Uterus (tissue), 4 donors: Measurements from ENCODE around the gene MTHFSD. TPM values are rescaled to one million over a fixed set of nuclear protein-coding genes. Genes with fewer than 3 reads are reported as not detected.

Experiments
- DNase-seq, 2 donors: peaks; one replicate each; pipeline ENCODE4 v3.0.0-alpha.2; 2019 to 2020
- H3K27ac ChIP-seq, 2 donors: fragments of 200-600 bp; sonication (generic); 1 replicate in 1 of 2; 2 replicates in 1 of 2; pipeline ENCODE4 v1.5.1; 2016 to 2018
- H3K27me3 ChIP-seq, 2 donors: fragments of 200-600 bp; sonication (generic); one replicate each; pipeline ENCODE4 v1.5.1; 2018 to 2019; ENCODE audit warnings: control low read depth in 1 of 2
- H3K36me3 ChIP-seq, 2 donors: fragments of 200-600 bp; sonication (generic); one replicate each; pipeline ENCODE4 v1.5.1; 2019; ENCODE audit warnings: control low read depth in 1 of 2
- H3K4me1 ChIP-seq, 2 donors: fragments of 200-600 bp; sonication (generic); one replicate each; pipeline ENCODE4 v1.5.1; 2018 to 2019; ENCODE audit warnings: control low read depth in 1 of 2
- H3K4me3 ChIP-seq, 2 donors: fragments of 200-600 bp; sonication (generic); 1 replicate in 1 of 2; 2 replicates in 1 of 2; pipeline ENCODE4 v1.5.1; 2018 to 2019; ENCODE audit warnings: mild to moderate bottlenecking in 1 of 2
- H3K9me3 ChIP-seq, 2 donors: fragments of 200-600 bp; sonication (generic); one replicate each; pipeline ENCODE4 v1.5.1; 2019; ENCODE audit warnings: control low read depth in 1 of 2
- POLR2A ChIP-seq, 2 donors: fragments of 450-650 bp; IDR thresholded peaks; one replicate each; pipeline ENCODE4 v1.6.1; 2016; ENCODE audit warnings: antibody characterized with exemption in 2 of 2, mild to moderate bottlenecking in 1 of 2, moderate library complexity in 1 of 2
- intact Hi-C: fragments of 100-400 bp; cut with DNase I; formaldehyde crosslinking; loops from one replicate; pipeline ENCODE4 v1.15.1; 2023; ENCODE audit warnings: low total_unique reads
- total RNA-seq, 4 donors: library from RNA; depleted of rRNA in 3 of 4; stranded (reverse); fragments of >200 nt in 3 of 4; gene quantifications; one replicate each; pipeline versions ENCODE4 v1.1.0 to v1.2.4, GENCODE V29; 2014 to 2023
- TF ChIP-seq, protein P1 (sequence below), 4 experiments: fragments of 200-600 bp in 2 of 4; fragments of 450-650 bp in 2 of 4; sonication (generic) in 2 of 4; IDR thresholded peaks; one replicate each; pipeline ENCODE4 v1.5.1; 2016 to 2019; ENCODE audit warnings: antibody characterized with exemption in 4 of 4, mild to moderate bottlenecking in 2 of 4, moderate library complexity in 1 of 4
- donor health status: DM: yes; HTN: yes; CAD: no.

MTHFSD gene
- total RNA-seq, 4 donors from 2014 or later: 2.9 to 26.0 (median 13.1) TPM

DNA sequence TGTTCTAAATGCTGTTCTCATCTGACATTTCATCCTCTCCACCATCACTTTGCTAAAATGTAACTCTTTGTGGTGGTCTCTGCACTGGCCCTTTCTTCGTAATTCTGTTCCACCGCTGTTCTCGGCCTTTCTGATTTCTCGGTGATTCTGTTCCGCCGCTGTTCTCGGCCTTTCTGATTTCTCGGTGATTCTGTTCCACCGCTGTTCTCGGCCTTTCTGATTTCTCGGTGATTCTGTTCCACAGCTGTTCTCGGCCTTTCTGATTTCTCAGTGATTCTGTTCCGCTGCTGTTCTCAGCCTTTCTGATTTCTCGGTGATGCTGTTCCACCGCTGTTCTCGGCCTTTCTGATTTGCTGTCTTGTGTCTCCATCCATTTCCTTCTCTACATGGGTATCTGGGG lies 32.4 kb downstream of the MTHFSD start:
- intact Hi-C loops: no loop called here
- DNase-seq: no peak

DNA sequence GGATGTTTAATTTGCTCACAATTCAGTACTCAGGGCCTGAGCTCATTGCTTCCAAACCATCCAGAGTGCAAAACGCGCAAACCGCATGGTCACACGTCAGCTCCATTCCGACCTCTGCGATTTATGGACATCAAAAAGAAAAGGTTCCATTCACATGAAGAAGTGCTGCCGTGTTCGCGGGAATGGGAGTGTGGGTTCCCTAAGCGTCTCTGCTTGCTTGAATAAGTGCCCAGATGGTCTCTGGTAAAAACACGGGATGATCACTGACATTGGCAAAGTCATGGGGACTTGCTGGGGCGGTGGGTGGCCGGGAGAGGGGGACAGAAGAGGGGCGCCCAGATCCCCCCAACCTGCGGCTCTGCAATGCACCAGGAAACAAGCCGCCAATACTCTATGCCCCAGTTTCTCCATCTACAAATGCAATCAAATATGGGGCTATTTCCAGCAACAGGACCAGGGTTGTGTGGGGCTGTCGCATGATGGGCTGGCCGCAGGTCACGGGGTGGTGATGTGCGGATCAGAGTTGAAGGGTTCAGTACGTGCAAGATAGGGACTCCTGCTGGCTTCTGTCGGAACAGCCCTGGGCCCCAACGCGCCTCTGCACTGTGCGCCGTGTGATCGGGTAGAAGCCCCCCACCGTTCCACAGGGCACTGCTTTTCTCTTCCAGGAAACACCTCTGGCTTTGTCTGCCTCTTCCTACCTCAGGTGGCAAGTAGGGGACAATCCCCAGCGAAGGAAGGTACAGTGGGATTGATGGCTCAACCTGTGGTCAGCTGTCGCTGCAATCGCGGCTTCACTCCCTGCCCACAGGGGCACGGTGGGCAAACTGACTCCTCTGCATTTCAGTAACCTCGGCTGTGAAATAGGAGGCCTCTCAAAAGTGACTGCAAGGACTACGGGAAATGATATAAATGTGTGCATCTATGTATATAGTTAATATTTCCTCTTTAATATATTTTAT lies 33.5 kb downstream of the MTHFSD start:
- intact Hi-C loops: no loop called here
- H3K4me3 ChIP-seq: no peak overlapping the region
- H3K9me3 ChIP-seq: no peaks in the 10 kb centered on the region
- no peak for DNase-seq
- H3K36me3 ChIP-seq: no peaks in the 10 kb centered on the region
- TF ChIP-seq POLR2A (IDR thresholded peaks at IDR 0.05): no peak
- TF ChIP-seq, protein P1, sequence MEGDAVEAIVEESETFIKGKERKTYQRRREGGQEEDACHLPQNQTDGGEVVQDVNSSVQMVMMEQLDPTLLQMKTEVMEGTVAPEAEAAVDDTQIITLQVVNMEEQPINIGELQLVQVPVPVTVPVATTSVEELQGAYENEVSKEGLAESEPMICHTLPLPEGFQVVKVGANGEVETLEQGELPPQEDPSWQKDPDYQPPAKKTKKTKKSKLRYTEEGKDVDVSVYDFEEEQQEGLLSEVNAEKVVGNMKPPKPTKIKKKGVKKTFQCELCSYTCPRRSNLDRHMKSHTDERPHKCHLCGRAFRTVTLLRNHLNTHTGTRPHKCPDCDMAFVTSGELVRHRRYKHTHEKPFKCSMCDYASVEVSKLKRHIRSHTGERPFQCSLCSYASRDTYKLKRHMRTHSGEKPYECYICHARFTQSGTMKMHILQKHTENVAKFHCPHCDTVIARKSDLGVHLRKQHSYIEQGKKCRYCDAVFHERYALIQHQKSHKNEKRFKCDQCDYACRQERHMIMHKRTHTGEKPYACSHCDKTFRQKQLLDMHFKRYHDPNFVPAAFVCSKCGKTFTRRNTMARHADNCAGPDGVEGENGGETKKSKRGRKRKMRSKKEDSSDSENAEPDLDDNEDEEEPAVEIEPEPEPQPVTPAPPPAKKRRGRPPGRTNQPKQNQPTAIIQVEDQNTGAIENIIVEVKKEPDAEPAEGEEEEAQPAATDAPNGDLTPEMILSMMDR (IDR thresholded peaks at IDR 0.05): no peak
- peaks cover 0 to 20% of the 10 kb centered on the region in 2 donors for H3K27me3 ChIP-seq
- H3K27ac ChIP-seq: no peak overlapping the region
- H3K4me1 ChIP-seq: no peaks in the 10 kb centered on the region

More for the DNA sequence above, 32.4 kb downstream of the MTHFSD start:
- Histone ChIP-seq H3K4me3 (no peak overlapping the region), H3K27me3 (peaks cover 0 to 17% of the 10 kb centered on the region in 2 donors), H3K27ac (no peak overlapping the region), H3K9me3 (no peaks in the 10 kb centered on the region), H3K36me3 (no peaks in the 10 kb centered on the region), H3K4me1 (no peaks in the 10 kb centered on the region)
- TF ChIP-seq, protein P1 (IDR thresholded peaks at IDR 0.05): no peak
- no peak for TF ChIP-seq POLR2A (IDR thresholded peaks at IDR 0.05)

DNA sequence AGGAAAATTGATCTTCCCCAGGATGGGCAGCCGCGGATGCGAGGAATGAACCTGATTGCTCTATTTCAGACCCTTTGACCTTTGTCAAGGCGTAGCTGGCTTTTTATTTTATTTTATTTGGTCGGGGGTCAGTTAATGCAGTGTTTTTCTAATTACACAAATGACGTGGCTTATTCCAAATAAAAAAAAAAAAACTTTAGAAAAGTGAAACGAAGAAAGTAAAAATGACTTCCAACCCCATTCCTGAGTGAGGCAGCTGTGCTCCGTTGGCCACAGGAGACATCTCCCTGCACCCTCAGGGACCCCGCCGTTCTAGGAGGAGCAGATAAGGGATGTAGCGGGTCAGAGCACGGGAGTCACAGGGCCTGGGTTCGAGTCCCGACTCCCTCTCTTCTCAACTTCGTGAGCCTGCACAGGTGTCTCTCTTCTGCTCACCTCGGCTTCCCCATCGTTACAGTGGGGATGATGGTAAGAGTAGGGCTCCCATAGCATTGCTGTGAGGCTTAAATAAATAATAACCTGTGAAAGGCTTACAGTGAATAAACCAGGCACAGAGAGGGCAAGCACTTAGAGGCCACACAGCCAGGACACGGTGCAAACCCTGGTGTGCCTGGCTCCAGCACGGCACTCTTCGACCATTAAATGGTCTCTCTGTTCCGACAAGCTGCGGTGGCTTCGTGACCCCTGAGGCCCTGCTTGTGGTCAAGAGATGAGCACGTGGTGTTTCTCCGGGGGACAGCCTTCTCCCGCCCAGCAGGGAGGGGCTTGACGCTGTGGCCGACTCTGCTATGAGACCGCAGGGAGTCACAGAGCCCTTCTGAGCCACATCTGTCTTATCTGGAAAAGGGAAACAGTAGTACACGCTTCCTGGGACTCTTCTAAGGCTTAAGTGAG lies 34.5 kb downstream of the MTHFSD start:
- TF ChIP-seq, protein P1 (IDR thresholded peaks at IDR 0.05): no peak
- no peak for TF ChIP-seq POLR2A (IDR thresholded peaks at IDR 0.05)
- no peak for DNase-seq
- Histone ChIP-seq H3K9me3 (no peaks in the 10 kb centered on the region), H3K4me1 (no peaks in the 10 kb centered on the region), H3K27ac (no peak overlapping the region), H3K36me3 (no peaks in the 10 kb centered on the region), H3K4me3 (no peak overlapping the region), H3K27me3 (peaks cover 0 to 20% of the 10 kb centered on the region in 2 donors)
- intact Hi-C loops: no loop called here

DNA sequence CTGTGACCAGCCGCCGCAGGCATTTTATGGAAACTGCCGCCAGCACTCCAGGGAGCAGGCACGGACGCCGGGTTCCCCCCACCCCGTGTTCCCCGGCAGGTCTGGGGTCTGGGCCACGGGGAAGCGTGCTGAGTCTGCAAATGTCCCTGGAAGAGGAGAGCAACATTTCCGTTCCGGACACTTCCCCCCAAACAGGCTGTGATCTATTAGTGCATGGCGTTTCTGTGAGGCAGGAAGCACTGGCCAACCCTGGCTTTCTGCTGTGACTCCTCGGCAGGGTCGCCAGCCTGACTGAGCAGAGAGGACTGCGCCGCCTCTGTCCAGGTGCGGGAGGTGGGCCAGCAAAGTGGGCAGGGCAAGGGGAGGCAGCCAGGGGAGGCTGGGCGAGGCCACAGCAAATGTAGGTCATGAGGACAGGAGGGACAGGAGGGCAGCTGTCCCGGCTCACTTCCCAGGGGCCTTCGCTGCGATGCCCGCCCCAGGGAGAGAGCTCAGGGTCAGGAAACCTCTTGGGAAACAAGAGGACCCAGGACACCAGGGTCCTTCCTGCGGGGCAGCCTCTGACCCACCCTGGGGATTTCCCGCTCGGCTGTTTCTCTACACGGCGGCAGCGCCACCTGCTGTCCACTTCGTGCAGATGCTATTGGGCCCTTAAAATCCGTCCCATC lies 35.3 kb downstream of the MTHFSD start:
- no peak overlapping the region for H3K4me3 ChIP-seq
- H3K27me3 ChIP-seq: peaks cover 0 to 23% of the 10 kb centered on the region in 2 donors
- no peak overlapping the region for H3K27ac ChIP-seq
- DNase-seq: peak; percentile 48 to 54
- H3K36me3 ChIP-seq: no peaks in the 10 kb centered on the region
- no peaks in the 10 kb centered on the region for H3K4me1 ChIP-seq
- TF ChIP-seq, protein P1 (IDR thresholded peaks at IDR 0.05): peak; percentile 70 to 89 (median 84)
- TF ChIP-seq POLR2A (IDR thresholded peaks at IDR 0.05): no peak
- no peaks in the 10 kb centered on the region for H3K9me3 ChIP-seq
- intact Hi-C loops: loop anchor here (5.0 kb wide), 1 partner anchor 447 kb away; no protein-coding TSS in a partner anchor
